Type B pancreatic cell (in vitro differentiated cells): ENCODE results near the gene ADD3. TPM values are rescaled to one million over a fixed set of nuclear protein-coding genes. Genes with fewer than 3 reads are reported as not detected.

Experiments used
- DNase-seq: peaks from one replicate; pipeline ENCODE4 v3.0.0; 2021; ENCODE audit warnings: mixed read lengths; ENCODE audit not compliant: unreplicated experiment; ENCODE audit errors: extremely low spot score
- H3K27ac Mint-ChIP-seq: 2 replicates; pipeline ENCODE4 v1.8.0; 2021; ENCODE audit warnings: mild to moderate bottlenecking, mixed read lengths
- H3K27me3 Mint-ChIP-seq: 2 replicates; pipeline ENCODE4 v1.8.0; 2021; ENCODE audit warnings: mixed read lengths
- H3K36me3 Mint-ChIP-seq: 2 replicates; pipeline ENCODE4 v1.8.0; 2021; ENCODE audit warnings: mixed read lengths
- H3K4me1 Mint-ChIP-seq: one replicate; pipeline ENCODE4 v1.8.0; 2021; ENCODE audit warnings: mixed read lengths; ENCODE audit not compliant: unreplicated experiment
- H3K4me3 Mint-ChIP-seq: 2 replicates; pipeline ENCODE4 v1.8.0; 2021; ENCODE audit warnings: mild to moderate bottlenecking, mixed read lengths
- H3K9me3 Mint-ChIP-seq: 2 replicates; pipeline ENCODE4 v1.8.0; 2021; ENCODE audit warnings: mixed read lengths
- total RNA-seq: library from RNA; stranded (reverse); gene quantifications from 2 replicates; pipeline ENCODE4 v1.2.1, GENCODE V29; 2021; ENCODE audit warnings: low replicate concordance
- TF ChIP-seq, protein P1 (sequence below): fragments of 200-600 bp; sonication (generic); conservative IDR thresholded peaks from 2 replicates; pipeline ENCODE4 v1.5.0; 2021; ENCODE audit warnings: antibody characterized with exemption, mild to moderate bottlenecking

The ADD3 gene
- total RNA-seq, 1 donor from 2014 or later: 183 TPM

DNA sequence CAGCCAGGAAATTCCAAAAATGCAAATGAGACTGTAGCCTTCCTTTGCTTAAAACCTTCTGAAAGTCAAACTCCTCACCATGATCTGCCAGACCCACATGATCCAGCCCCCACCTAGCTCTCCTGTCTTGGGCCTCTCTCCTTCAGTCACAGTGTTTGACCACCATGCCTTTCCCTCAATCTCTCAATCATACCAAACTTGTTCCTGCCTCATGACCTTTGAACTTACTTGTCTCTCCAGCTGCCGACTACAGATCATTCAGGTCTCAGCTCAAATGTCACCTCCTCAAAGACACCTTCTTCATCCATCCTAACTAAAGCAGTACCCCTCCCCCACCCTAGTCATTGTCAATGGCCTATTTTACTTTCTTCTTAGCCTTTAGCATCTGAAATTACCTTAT, 9.3 kb upstream of the ADD3 start:
- Mint-ChIP-seq H3K36me3 (no peaks in the 10 kb centered on the region), H3K27ac (peak overlapping the region; percentile 44), H3K4me3 (peak overlapping the region; percentile 54), H3K4me1 (peaks cover 39% of the 10 kb centered on the region), H3K27me3 (no peaks in the 10 kb centered on the region), H3K9me3 (peaks cover 3% of the 10 kb centered on the region)
- TF ChIP-seq, protein P1, sequence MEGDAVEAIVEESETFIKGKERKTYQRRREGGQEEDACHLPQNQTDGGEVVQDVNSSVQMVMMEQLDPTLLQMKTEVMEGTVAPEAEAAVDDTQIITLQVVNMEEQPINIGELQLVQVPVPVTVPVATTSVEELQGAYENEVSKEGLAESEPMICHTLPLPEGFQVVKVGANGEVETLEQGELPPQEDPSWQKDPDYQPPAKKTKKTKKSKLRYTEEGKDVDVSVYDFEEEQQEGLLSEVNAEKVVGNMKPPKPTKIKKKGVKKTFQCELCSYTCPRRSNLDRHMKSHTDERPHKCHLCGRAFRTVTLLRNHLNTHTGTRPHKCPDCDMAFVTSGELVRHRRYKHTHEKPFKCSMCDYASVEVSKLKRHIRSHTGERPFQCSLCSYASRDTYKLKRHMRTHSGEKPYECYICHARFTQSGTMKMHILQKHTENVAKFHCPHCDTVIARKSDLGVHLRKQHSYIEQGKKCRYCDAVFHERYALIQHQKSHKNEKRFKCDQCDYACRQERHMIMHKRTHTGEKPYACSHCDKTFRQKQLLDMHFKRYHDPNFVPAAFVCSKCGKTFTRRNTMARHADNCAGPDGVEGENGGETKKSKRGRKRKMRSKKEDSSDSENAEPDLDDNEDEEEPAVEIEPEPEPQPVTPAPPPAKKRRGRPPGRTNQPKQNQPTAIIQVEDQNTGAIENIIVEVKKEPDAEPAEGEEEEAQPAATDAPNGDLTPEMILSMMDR: no peak
- no peak for DNase-seq

DNA sequence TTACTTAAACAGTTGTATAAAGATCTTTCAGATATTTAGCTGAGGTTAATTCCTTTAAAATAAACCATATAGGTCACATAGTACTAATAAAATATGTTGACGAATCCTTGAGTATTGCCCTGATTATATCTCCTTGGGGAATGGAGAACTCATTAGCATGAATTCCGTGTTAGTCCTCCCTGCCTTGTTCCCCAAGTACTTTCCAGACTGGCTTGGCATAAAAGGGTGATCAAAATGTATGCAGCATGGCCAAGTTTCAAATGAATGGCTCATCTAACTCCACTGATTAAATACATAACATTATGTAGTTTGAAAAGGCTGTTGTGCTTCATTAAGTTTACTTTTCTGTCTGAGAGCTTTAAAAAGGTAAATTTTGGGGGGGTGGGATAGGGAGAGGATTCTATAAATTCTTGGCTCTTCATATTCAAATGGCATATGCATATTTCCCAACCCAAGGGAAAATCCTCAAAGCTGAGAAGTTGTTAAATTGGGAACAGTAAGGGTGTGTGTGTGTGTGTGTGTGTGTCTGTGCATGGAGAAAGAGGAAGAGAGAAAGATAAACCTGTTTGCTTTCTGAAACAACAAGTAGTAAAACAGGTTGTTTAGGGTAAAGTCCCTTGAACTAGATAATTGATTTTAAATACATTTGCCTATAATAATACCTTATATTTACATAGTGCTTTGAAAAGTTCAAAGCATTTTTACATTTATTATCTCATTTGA, 4.8 kb upstream of the ADD3 start:
- Mint-ChIP-seq H3K36me3 (no peaks in the 10 kb centered on the region), H3K4me3 (peak overlapping the region; percentile 59), H3K27me3 (no peaks in the 10 kb centered on the region), H3K27ac (peak overlapping the region; percentile 89), H3K4me1 (peaks cover 24% of the 10 kb centered on the region), H3K9me3 (no peaks in the 10 kb centered on the region)
- no peak for DNase-seq
- TF ChIP-seq, protein P1: no peak

DNA sequence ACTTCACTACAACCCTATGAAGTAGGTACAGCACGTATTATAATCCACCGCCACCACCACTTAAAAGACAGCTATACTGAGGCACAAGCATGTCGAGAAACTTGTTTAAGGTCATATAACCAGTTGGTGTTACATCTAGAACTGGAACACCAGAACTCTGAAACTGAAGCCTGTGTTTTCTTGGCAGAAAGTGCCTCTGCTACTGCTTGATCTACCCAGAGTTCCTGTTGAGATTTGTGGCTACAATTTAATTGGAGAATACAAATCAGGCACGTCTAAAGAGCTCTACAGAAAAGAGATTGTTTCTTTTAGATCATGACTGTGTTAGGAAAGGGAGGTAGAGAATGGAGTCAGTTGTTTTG, 4.3 kb upstream of the ADD3 start:
- TF ChIP-seq, protein P1: no peak
- Mint-ChIP-seq H3K9me3 (no peaks in the 10 kb centered on the region), H3K27me3 (no peaks in the 10 kb centered on the region), H3K4me1 (peaks cover 18% of the 10 kb centered on the region), H3K27ac (peak overlapping the region; percentile 89), H3K4me3 (peak overlapping the region; percentile 59), H3K36me3 (no peaks in the 10 kb centered on the region)
- DNase-seq: no peak

DNA sequence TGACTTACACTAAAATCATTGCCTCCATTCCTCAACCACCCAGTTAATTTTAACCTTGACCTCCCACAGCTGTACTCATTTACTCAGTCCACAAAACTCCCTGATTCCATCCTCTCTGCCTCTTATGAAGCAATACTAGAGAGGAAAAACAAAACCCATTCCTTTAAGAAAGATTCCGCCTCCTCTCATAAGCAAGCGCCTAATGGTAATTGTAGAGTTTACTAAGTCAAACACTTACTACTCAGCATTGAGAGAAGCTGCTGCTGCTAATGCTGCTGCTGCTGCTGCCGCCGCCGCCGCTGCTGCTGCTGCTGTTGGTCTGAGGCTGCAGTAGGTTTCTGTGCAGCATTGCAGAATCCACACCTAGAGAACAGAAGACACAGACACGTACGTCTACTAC, 2.1 kb upstream of the ADD3 start:
- Mint-ChIP-seq H3K9me3 (no peaks in the 10 kb centered on the region), H3K4me1 (peaks cover 35% of the 10 kb centered on the region)
- no peak for DNase-seq

DNA sequence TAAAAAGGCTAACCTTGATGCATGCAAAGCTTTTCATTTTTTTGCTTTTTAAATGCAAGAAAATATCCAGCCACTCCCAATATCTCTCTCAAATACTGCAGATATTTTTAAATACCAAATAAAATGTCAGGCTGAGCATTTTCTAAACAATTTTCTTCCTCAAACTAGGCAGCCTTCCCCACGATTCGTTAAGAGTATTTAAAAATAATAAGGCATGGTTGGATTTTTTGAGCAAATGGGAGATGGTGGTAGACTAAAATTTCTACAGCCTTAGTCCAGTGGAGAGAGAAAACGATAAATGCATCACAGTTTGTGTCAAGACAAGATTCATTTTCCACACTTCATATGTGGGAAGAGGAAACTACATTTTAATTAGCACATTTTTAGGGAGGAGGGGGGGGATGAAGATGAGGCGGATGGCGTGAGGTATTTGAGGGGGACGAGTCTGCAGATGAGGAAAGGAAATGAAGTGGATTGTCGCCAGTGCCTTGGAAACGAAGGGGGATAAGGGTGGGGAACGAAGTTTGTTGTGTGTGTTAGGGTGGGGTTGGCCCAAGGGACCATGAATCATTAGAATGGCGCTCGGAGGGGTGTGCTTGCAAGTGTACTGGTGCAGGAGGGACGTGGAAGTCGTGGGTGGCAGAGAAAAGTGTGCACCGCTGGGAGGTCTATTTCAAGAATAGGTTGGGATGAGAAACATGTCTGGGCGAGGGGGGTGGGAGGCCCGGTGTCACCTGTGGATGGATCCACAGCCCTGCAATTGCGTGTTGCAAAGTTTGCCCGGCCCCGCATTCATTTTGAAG, 1.2 kb upstream of the ADD3 start:
- TF ChIP-seq, protein P1: no peak
- Mint-ChIP-seq H3K27ac (no peak overlapping the region), H3K9me3 (no peaks in the 10 kb centered on the region), H3K36me3 (no peaks in the 10 kb centered on the region), H3K4me3 (no peak overlapping the region), H3K4me1 (peaks cover 40% of the 10 kb centered on the region), H3K27me3 (no peaks in the 10 kb centered on the region)
- DNase-seq: no peak

More for the DNA sequence above, 2.1 kb upstream of the ADD3 start:
- TF ChIP-seq, protein P1: no peak
- no peak overlapping the region for H3K27ac Mint-ChIP-seq
- no peaks in the 10 kb centered on the region for H3K36me3 Mint-ChIP-seq
- H3K27me3 Mint-ChIP-seq: no peaks in the 10 kb centered on the region
- H3K4me3 Mint-ChIP-seq: no peak overlapping the region
